UCSD-AML1 (cell line): ENCODE data around the gene CEP192.
"Not testable (repeated sequence)": the region's sequence is repeated elsewhere in the genome, so short reads cannot be mapped to it uniquely, and the experiment has no call there.

Experiments
- DNase-seq: peaks from one replicate; lab custom pipeline; 2025; ENCODE audit not compliant: unreplicated experiment; lab: John Stamatoyannopoulos, UW

The CEP192 gene, protein sequence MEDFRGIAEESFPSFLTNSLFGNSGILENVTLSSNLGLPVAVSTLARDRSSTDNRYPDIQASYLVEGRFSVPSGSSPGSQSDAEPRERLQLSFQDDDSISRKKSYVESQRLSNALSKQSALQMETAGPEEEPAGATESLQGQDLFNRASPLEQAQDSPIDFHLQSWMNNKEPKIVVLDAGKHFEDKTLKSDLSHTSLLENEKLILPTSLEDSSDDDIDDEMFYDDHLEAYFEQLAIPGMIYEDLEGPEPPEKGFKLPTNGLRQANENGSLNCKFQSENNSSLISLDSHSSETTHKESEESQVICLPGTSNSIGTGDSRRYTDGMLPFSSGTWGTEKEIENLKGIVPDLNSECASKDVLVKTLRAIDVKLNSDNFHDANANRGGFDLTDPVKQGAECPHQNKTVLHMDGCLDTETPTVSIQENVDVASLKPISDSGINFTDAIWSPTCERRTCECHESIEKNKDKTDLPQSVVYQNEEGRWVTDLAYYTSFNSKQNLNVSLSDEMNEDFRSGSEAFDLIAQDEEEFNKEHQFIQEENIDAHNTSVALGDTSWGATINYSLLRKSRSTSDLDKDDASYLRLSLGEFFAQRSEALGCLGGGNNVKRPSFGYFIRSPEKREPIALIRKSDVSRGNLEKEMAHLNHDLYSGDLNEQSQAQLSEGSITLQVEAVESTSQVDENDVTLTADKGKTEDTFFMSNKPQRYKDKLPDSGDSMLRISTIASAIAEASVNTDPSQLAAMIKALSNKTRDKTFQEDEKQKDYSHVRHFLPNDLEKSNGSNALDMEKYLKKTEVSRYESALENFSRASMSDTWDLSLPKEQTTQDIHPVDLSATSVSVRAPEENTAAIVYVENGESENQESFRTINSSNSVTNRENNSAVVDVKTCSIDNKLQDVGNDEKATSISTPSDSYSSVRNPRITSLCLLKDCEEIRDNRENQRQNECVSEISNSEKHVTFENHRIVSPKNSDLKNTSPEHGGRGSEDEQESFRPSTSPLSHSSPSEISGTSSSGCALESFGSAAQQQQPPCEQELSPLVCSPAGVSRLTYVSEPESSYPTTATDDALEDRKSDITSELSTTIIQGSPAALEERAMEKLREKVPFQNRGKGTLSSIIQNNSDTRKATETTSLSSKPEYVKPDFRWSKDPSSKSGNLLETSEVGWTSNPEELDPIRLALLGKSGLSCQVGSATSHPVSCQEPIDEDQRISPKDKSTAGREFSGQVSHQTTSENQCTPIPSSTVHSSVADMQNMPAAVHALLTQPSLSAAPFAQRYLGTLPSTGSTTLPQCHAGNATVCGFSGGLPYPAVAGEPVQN (N-terminal part only)

GRCh38 chr18:12990967-12991820 is at the start of gene CEP192:
Gene CEP192 (plus strand): TSS chr18:12991362. CDS start chr18:12999425, 8,063 bp downstream.
- peak; percentile 98 for DNase-seq

GRCh38 chr18:12943215-12943614 is 47.9 kb upstream of the CEP192 start:
- DNase-seq: no peak

DNA sequence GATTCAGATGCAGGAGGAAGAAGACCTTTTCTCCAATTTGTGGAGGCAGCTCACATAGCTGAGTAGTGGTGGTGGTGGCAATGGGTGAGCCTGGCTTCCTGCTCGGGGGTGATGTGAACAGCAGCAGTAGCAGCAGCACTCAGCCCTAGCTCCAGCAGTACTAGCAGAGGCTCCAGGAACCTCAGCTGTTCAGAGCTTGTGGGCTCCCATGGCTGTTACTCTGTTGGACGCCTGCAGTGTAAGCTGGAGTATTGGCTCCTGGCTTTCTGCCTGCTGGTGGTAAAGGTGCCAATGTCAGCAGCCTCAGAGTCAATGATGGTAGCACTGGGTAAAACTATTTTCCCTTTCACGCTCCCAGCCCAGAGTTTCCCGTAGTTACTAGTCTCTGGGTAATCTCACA is 46.5 kb upstream of the CEP192 start:
- peak; percentile 38 for DNase-seq

GRCh38 chr18:12946549-12947284 is 44.4 kb upstream of the CEP192 start:
- peak; percentile 71 for DNase-seq

GRCh38 chr18:12947285-12948049 is 43.7 kb upstream of the CEP192 start, which contains the start of gene SEH1L:
Gene SEH1L (plus strand): TSS chr18:12948011. CDS start chr18:12948122, 111 bp downstream.
- peak; percentile 99 for DNase-seq

GRCh38 chr18:12948050-12948804 is 42.9 kb upstream of the CEP192 start:
- peak; percentile 98 for DNase-seq

DNA sequence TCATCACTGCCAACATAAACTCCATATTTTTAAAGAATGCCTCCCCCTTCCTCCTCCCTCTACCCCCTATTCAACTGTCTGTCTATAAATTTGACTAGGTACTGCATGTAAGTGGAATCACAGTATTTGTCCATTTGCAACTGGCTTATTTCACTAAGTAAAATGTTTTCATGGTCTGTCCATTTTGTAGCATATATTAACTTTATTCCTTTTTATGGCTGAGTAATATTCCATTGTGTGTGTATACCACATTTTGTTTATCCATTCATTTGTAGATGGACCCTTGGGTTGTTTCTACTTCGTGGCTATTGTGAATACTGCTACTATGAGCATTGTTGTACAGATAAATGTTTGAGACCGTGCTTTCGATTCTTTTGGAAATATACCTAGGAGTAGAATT is 32.7 kb upstream of the CEP192 start:
- no peak for DNase-seq

DNA sequence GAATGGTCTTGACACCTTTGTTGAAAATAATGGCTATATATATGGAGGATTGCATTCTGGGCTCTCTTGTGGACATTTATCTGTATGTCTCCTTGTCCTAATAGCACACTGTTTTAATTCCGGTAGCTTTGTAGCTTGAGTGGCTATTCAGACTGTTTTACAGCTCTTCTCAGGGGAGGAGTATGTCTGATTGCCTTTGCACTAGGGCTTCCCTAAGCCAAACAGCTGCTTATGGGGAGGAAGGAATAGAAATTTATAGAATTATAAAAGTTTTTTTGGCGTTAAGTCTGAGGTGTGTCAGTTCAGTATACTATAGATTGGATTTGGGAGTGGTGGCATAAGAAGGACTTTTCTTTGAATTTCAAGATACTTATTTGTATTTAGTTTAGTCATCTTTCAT is 30.8 kb upstream of the CEP192 start:
- DNase-seq: no peak

DNA sequence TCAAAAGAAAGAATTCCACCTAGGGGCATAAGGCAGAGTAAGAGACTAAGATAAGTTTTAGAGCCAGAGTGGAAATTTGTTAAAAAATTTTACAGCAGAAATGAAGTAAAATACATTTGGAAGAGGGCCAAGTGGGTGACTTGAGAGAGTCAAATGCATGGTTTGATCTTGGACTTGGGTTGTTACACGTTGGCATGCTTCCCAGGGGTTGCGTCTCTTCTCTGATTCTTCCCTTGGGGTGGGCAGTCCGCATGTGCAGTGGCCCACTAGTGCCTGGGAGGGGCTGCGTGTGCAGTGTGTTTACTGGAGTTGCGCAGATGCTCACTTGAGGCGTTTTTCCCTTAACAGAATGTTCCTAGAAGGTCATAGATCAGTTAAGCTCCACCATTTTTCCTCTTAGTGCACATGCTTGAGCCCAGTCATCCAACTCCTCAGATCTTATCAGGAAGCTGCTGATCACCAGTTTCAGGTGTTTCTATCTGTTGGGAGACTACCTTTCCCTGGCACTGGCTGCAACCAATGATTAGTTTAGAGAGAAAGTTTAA is 30.2 kb upstream of the CEP192 start:
- no peak for DNase-seq

GRCh38 chr18:12963069-12963468 is 28.1 kb upstream of the CEP192 start:
- no peak for DNase-seq

DNA sequence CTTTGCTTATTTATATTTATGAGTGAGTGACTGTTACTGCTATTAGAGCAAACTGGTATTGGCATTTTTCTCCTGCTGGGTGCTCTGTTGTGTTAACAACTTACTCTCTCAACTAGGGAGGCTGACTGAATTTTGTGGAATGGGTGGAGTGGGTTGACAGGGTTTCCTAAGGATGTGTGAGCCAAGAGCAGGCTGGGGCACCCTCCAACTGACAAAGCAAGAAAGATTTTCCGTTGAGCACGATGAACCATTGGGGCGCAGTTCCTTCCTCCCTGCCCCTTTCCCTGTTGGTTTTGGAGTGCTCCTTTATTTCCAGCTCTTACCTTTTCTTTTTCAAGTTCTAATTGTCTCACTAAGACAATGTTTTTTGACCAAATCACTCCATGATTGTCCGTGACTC is 23.0 kb upstream of the CEP192 start:
- no peak for DNase-seq

DNA sequence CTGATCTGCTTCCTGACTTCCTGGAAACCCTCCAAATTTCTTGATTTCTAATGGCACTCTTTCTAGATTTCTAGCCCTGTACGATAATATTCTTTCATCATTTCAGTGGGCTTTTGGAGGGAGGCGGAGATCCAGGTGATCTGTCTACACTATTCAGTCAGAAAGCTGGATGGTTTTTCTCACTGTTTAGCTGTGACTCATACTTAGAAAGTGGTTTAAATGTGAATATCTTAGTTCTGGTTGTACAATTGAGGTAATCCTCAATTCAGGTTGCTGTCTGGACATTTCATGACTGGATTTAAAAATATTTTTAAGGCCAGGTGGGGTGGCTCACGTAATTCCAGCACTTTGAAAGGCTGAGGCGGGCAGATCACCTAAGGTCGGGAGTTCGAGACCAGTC is 22.5 kb upstream of the CEP192 start:
- no peak for DNase-seq

- DNase-seq: no peak
These were observed 17.5 kb upstream of the CEP192 start for GRCh38 chr18:12973562-12974213.

GRCh38 chr18:12975488-12975887 is 15.7 kb upstream of the CEP192 start:
- DNase-seq: no peak

DNA sequence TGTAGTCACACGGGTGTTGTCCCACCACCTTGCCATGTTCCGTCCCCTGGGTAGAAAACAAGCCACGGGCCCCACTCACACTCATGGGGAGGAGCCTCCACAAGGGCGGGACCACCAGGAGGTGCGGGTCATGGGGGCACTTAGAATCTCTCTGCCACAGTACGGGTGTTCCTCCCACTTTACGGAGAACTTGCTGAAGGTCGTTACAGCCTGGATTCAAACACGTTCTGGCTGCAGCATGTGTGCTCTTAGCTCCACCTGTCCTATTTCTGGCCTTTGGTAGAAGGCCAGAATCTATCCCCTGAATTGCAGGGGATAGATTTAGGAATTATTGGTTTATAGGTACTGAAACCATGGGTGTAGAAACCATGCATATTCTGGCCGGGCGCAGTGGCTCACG is 14.9 kb upstream of the CEP192 start:
- DNase-seq: no peak

DNA sequence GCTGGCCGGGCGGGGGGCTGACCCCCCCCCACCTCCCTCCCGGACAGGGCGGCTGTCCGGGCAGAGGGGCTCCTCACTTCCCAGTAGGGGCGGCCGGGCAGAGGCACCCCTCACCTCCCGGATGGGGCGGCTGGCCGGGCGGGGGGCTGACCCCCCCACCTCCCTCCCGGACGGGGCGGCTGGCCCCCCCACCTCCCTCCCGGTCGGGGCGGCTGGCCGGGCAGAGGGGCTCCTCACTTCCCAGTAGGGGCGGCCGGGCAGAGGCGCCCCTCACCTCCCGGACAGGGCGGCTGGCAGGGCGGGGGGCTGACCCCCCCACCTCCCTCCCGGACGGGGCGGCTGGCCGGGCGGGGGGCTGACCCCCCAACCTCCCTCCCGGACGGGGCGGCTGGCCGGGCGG is 11.1 kb upstream of the CEP192 start:
- not testable (repeated sequence) for DNase-seq
